ENCODE measurements around the gene CACNG4.

Gene CACNG4

DNA sequence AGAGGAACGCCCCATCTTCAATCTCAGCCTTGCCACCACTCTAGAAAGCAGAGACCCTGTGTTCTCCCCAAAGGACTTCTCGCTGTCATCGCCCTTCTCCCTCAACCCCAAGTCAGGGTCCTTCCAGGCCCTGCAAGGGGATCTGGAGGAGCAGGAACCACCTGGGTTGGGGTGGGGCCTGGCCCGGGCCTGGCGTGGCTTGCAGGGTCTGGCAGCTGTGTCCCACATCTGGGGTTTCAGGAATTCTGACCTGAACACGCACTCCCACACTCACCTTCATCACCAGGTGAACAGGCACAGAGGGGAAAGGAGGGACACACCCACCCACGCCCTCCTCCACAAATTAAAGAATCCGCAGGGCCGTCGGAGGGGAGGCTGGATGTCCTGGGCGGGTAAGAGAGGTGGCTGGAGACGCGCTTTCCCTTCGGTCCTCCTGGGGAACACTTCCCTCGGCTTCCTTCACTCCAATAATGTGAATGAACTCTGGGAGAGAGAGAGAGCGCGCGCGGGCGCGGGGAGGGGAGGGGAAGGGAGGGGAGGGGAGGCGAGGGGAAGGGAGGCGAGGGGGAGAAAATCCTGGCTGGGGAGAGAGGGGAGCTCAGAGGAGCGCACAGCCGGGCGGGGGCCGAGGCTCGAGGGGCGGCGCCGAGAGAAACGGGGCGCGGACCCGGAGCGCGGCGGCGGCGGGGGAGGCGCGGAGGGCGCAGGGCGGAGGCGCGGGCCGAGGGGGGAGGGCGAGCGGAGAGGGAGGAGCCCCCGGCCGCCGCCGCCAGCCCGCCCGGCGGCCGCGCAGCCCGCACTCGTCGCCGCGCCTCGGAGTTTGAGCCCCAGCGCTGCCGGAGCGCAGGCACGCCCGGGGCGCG, at the start of gene CACNG4:
Gene CACNG4 (plus strand): TSS at position 799 of the 863 bp plus-strand sequence. CDS start 205 bp downstream, outside the sequence.
- Histone ChIP-seq H3K9ac (ENCODE audit: low read depth in 1 of 2, low read length in 2 of 2) (no peak within 1 kb of the TSS), H3K4me1 (ENCODE audit: control insufficient read depth in 1 of 2, insufficient read depth in 2 of 2, low read length in 2 of 2) (peaks cover 6% of the 10 kb centered on the region in 2 donors), H3K27ac (ENCODE audit: low read depth, low read length) (no peak within 1 kb of the TSS), H3K36me3 (ENCODE audit: control insufficient read depth in 1 of 2, insufficient read depth in 2 of 2, low read length in 2 of 2) (no peaks in the 10 kb centered on the region), H3K4me3 (ENCODE audit: low read depth in 1 of 2, low read length in 2 of 2) (peak within 1 kb of the TSS; percentile 35 to 45), H3K9me3 (ENCODE audit: control insufficient read depth in 1 of 2, low read length in 2 of 2) (no peaks in the 10 kb centered on the region), H3K27me3 (ENCODE audit: control insufficient read depth in 1 of 2, insufficient read depth in 2 of 2, low read length in 2 of 2) (peaks cover 57% of the 10 kb centered on the region in 2 donors)

DNA sequence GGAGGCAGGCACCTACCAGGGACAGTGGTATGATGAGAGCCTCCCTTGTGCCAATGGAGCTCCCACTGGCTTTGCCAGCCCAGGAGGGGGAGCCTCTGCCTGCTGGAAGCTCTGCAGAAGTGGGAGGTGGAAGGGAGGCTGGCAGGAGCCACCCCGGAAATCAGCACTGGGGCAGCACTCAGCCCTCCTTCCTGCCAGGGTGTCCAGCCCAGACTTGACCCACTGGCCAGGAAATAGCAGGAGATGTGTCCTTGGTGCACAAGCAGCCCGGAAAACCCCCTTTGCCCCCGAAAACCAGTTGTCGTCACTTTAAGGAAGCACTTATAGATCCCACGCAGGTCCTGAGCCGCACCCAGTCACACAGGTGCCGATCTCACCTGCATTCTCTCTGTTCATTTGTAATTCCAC, 49.3 kb upstream of the CACNG4 start:
- no peaks in the 10 kb centered on the region for H3K36me3 ChIP-seq (ENCODE audit: control insufficient read depth in 1 of 2, insufficient read depth in 2 of 2, low read length in 2 of 2)
- no peak overlapping the region for H3K27ac ChIP-seq (ENCODE audit: low read depth, low read length)
- H3K9me3 ChIP-seq (ENCODE audit: control insufficient read depth in 1 of 2, low read length in 2 of 2), result no peaks in the 10 kb centered on the region
- peak overlapping the region in 1 of 2 donors; percentile 58 for H3K4me3 ChIP-seq (ENCODE audit: low read depth in 1 of 2, low read length in 2 of 2)
- H3K4me1 ChIP-seq (ENCODE audit: control insufficient read depth in 1 of 2, insufficient read depth in 2 of 2, low read length in 2 of 2), result no peaks in the 10 kb centered on the region
- no peak overlapping the region for H3K9ac ChIP-seq (ENCODE audit: low read depth in 1 of 2, low read length in 2 of 2)
- peaks cover 3% of the 10 kb centered on the region in 2 donors for H3K27me3 ChIP-seq (ENCODE audit: control insufficient read depth in 1 of 2, insufficient read depth in 2 of 2, low read length in 2 of 2)

- no peak overlapping the region for H3K9ac ChIP-seq (ENCODE audit: low read depth in 1 of 2, low read length in 2 of 2)
- no peaks in the 10 kb centered on the region for H3K36me3 ChIP-seq (ENCODE audit: control insufficient read depth in 1 of 2, insufficient read depth in 2 of 2, low read length in 2 of 2)
- H3K27me3 ChIP-seq (ENCODE audit: control insufficient read depth in 1 of 2, insufficient read depth in 2 of 2, low read length in 2 of 2), result peaks cover 3% of the 10 kb centered on the region in 2 donors
- no peaks in the 10 kb centered on the region for H3K4me1 ChIP-seq (ENCODE audit: control insufficient read depth in 1 of 2, insufficient read depth in 2 of 2, low read length in 2 of 2)
- H3K4me3 ChIP-seq (ENCODE audit: low read depth in 1 of 2, low read length in 2 of 2), result no peak overlapping the region
- no peak overlapping the region for H3K27ac ChIP-seq (ENCODE audit: low read depth, low read length)
- no peaks in the 10 kb centered on the region for H3K9me3 ChIP-seq (ENCODE audit: control insufficient read depth in 1 of 2, low read length in 2 of 2)
Measured at GRCh38 chr17:66915792-66916191, 48.7 kb upstream of the CACNG4 start.

DNA sequence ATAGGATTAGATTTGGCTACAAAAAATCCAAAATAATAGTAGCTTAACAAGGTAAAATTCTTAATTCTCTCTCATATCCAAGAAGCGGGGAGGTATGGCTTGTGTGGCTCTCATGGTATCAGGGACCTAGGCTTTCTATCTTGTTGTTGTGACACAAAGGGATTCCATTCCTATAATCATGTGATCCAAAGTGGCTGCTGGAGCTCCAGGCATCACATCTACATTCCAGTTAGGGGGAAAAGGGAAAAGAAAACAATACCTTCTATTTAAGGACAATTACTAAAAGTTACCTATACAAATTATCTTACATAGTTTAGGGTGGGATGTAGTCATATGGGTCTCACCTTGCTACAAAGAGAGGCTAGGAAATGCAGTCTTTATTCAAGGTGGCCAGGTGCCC, 47.6 kb upstream of the CACNG4 start:
- Histone ChIP-seq H3K4me1 (ENCODE audit: control insufficient read depth in 1 of 2, insufficient read depth in 2 of 2, low read length in 2 of 2) (no peaks in the 10 kb centered on the region), H3K36me3 (ENCODE audit: control insufficient read depth in 1 of 2, insufficient read depth in 2 of 2, low read length in 2 of 2) (no peaks in the 10 kb centered on the region), H3K9me3 (ENCODE audit: control insufficient read depth in 1 of 2, low read length in 2 of 2) (no peaks in the 10 kb centered on the region), H3K4me3 (ENCODE audit: low read depth in 1 of 2, low read length in 2 of 2) (no peak overlapping the region), H3K27ac (ENCODE audit: low read depth, low read length) (no peak overlapping the region), H3K27me3 (ENCODE audit: control insufficient read depth in 1 of 2, insufficient read depth in 2 of 2, low read length in 2 of 2) (peaks cover 3% of the 10 kb centered on the region in 2 donors), H3K9ac (ENCODE audit: low read depth in 1 of 2, low read length in 2 of 2) (no peak overlapping the region)

GRCh38 chr17:66918896-66919295, 45.6 kb upstream of the CACNG4 start:
- Histone ChIP-seq H3K27ac (ENCODE audit: low read depth, low read length) (no peak overlapping the region), H3K9me3 (ENCODE audit: control insufficient read depth in 1 of 2, low read length in 2 of 2) (no peaks in the 10 kb centered on the region), H3K27me3 (ENCODE audit: control insufficient read depth in 1 of 2, insufficient read depth in 2 of 2, low read length in 2 of 2) (peaks cover 3% of the 10 kb centered on the region in 2 donors), H3K4me3 (ENCODE audit: low read depth in 1 of 2, low read length in 2 of 2) (no peak overlapping the region), H3K9ac (ENCODE audit: low read depth in 1 of 2, low read length in 2 of 2) (no peak overlapping the region), H3K4me1 (ENCODE audit: control insufficient read depth in 1 of 2, insufficient read depth in 2 of 2, low read length in 2 of 2) (no peaks in the 10 kb centered on the region), H3K36me3 (ENCODE audit: control insufficient read depth in 1 of 2, insufficient read depth in 2 of 2, low read length in 2 of 2) (no peaks in the 10 kb centered on the region)

GRCh38 chr17:66920435-66920834, 44.1 kb upstream of the CACNG4 start:
- H3K27me3 ChIP-seq (ENCODE audit: control insufficient read depth in 1 of 2, insufficient read depth in 2 of 2, low read length in 2 of 2), result peaks cover under 1 to 4% of the 10 kb centered on the region in 2 donors
- no peaks in the 10 kb centered on the region for H3K36me3 ChIP-seq (ENCODE audit: control insufficient read depth in 1 of 2, insufficient read depth in 2 of 2, low read length in 2 of 2)
- no peak overlapping the region for H3K4me3 ChIP-seq (ENCODE audit: low read depth in 1 of 2, low read length in 2 of 2)
- H3K9me3 ChIP-seq (ENCODE audit: control insufficient read depth in 1 of 2, low read length in 2 of 2), result no peaks in the 10 kb centered on the region
- H3K9ac ChIP-seq (ENCODE audit: low read depth in 1 of 2, low read length in 2 of 2), result no peak overlapping the region
- no peaks in the 10 kb centered on the region for H3K4me1 ChIP-seq (ENCODE audit: control insufficient read depth in 1 of 2, insufficient read depth in 2 of 2, low read length in 2 of 2)
- H3K27ac ChIP-seq (ENCODE audit: low read depth, low read length), result no peak overlapping the region

DNA sequence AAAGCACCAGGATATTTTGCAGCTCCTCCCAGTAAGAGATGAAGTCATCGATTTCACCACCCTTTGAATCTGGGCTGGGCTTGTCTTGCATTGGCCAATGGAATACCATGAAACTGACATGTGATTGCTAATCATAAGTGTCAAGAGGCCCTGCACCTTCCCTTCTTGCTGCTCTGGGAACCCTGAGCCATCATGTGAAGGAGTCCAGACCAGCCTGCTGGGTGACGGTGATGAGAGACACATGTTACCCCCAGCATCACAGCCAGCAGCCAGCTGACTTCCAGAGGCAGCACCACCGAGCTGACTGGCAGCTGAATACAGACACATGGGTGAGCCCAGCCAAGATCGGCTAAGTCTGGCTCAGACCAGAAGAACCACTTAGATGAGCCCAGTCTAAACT, 43.6 kb upstream of the CACNG4 start:
- Histone ChIP-seq H3K36me3 (ENCODE audit: control insufficient read depth in 1 of 2, insufficient read depth in 2 of 2, low read length in 2 of 2) (no peaks in the 10 kb centered on the region), H3K9me3 (ENCODE audit: control insufficient read depth in 1 of 2, low read length in 2 of 2) (no peaks in the 10 kb centered on the region), H3K9ac (ENCODE audit: low read depth in 1 of 2, low read length in 2 of 2) (no peak overlapping the region), H3K27me3 (ENCODE audit: control insufficient read depth in 1 of 2, insufficient read depth in 2 of 2, low read length in 2 of 2) (peaks cover 0 to 4% of the 10 kb centered on the region in 2 donors), H3K4me1 (ENCODE audit: control insufficient read depth in 1 of 2, insufficient read depth in 2 of 2, low read length in 2 of 2) (no peaks in the 10 kb centered on the region), H3K27ac (ENCODE audit: low read depth, low read length) (no peak overlapping the region), H3K4me3 (ENCODE audit: low read depth in 1 of 2, low read length in 2 of 2) (no peak overlapping the region)

GRCh38 chr17:66923886-66924285, 40.6 kb upstream of the CACNG4 start:
- Histone ChIP-seq H3K4me1 (ENCODE audit: control insufficient read depth in 1 of 2, insufficient read depth in 2 of 2, low read length in 2 of 2) (no peaks in the 10 kb centered on the region), H3K9ac (ENCODE audit: low read depth in 1 of 2, low read length in 2 of 2) (no peak overlapping the region), H3K36me3 (ENCODE audit: control insufficient read depth in 1 of 2, insufficient read depth in 2 of 2, low read length in 2 of 2) (no peaks in the 10 kb centered on the region), H3K27me3 (ENCODE audit: control insufficient read depth in 1 of 2, insufficient read depth in 2 of 2, low read length in 2 of 2) (peaks cover 0 to 4% of the 10 kb centered on the region in 2 donors), H3K27ac (ENCODE audit: low read depth, low read length) (no peak overlapping the region), H3K9me3 (ENCODE audit: control insufficient read depth in 1 of 2, low read length in 2 of 2) (no peaks in the 10 kb centered on the region), H3K4me3 (ENCODE audit: low read depth in 1 of 2, low read length in 2 of 2) (no peak overlapping the region)

- no peak overlapping the region for H3K4me3 ChIP-seq (ENCODE audit: low read depth in 1 of 2, low read length in 2 of 2)
- H3K9me3 ChIP-seq (ENCODE audit: control insufficient read depth in 1 of 2, low read length in 2 of 2), result no peaks in the 10 kb centered on the region
- no peaks in the 10 kb centered on the region for H3K4me1 ChIP-seq (ENCODE audit: control insufficient read depth in 1 of 2, insufficient read depth in 2 of 2, low read length in 2 of 2)
- peaks cover 3 to 4% of the 10 kb centered on the region in 2 donors for H3K27me3 ChIP-seq (ENCODE audit: control insufficient read depth in 1 of 2, insufficient read depth in 2 of 2, low read length in 2 of 2)
- H3K36me3 ChIP-seq (ENCODE audit: control insufficient read depth in 1 of 2, insufficient read depth in 2 of 2, low read length in 2 of 2), result no peaks in the 10 kb centered on the region
- H3K9ac ChIP-seq (ENCODE audit: low read depth in 1 of 2, low read length in 2 of 2), result no peak overlapping the region
- H3K27ac ChIP-seq (ENCODE audit: low read depth, low read length), result no peak overlapping the region
Measured at GRCh38 chr17:66925811-66926500, 38.6 kb upstream of the CACNG4 start.

- no peak overlapping the region for H3K4me3 ChIP-seq (ENCODE audit: low read depth in 1 of 2, low read length in 2 of 2)
- no peak overlapping the region for H3K9ac ChIP-seq (ENCODE audit: low read depth in 1 of 2, low read length in 2 of 2)
- no peaks in the 10 kb centered on the region for H3K36me3 ChIP-seq (ENCODE audit: control insufficient read depth in 1 of 2, insufficient read depth in 2 of 2, low read length in 2 of 2)
- H3K27ac ChIP-seq (ENCODE audit: low read depth, low read length), result no peak overlapping the region
- H3K9me3 ChIP-seq (ENCODE audit: control insufficient read depth in 1 of 2, low read length in 2 of 2), result no peaks in the 10 kb centered on the region
- peaks cover 4 to 7% of the 10 kb centered on the region in 2 donors for H3K27me3 ChIP-seq (ENCODE audit: control insufficient read depth in 1 of 2, insufficient read depth in 2 of 2, low read length in 2 of 2)
- no peaks in the 10 kb centered on the region for H3K4me1 ChIP-seq (ENCODE audit: control insufficient read depth in 1 of 2, insufficient read depth in 2 of 2, low read length in 2 of 2)
Measured at GRCh38 chr17:66928949-66929348, 35.6 kb upstream of the CACNG4 start.
